ENCODE data around the gene EIF2B1.

The EIF2B1 gene

DNA sequence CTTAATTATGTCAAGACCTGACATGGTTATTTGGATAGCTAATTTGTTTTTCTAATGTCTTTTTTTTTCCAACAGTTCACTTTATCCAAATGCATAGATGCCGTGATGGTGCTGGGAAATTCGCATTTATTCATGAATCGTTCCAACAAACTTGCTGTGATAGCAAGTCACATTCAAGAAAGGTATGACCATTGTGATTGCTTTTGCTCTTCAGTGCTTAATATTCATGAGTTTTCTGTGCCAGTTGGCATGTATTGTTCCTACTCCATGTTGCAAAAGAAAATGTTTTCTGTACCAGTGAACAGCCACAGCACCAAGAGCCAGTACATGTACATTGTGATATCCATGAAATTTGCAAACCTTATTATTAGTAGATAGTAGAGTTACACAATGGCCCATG is 11.9 kb upstream of the EIF2B1 start:
- Histone ChIP-seq H3K4me3 (ENCODE audit: low read depth, low read length) (no peak overlapping the region), H3K36me3 (ENCODE audit: control insufficient read depth in 2 of 2, insufficient read depth in 1 of 2, low read length in 2 of 2) (peaks cover 65 to 79% of the 10 kb centered on the region in 2 experiments), H3K4me1 (ENCODE audit: control insufficient read depth, insufficient read depth, low read length) (no peaks in the 10 kb centered on the region), H3K9me3 (ENCODE audit: control insufficient read depth, insufficient read depth, low read depth, low read length) (no peaks in the 10 kb centered on the region), H3K27ac (ENCODE audit: extremely low read depth, low read depth, low read length) (no peak overlapping the region)
- TF ChIP-seq ZNF174 (tag by site-specific recombination; IDR thresholded peaks at IDR 0.05) (no peak), SP7 (tag by site-specific recombination; IDR thresholded peaks at IDR 0.05) (no peak), ZNF324 (tag by site-specific recombination; IDR thresholded peaks at IDR 0.05) (no peak), MZF1 (tag by site-specific recombination; IDR thresholded peaks at IDR 0.05; ENCODE audit: borderline replicate concordance) (no peak), ZNF19 (tag by site-specific recombination; IDR thresholded peaks at IDR 0.05; ENCODE audit: low read depth) (no peak), TCF7L2 (IDR thresholded peaks at IDR 0.05; ENCODE audit: borderline replicate concordance, low read depth, low read length) (no peak), ZNF48 (tag by site-specific recombination; IDR thresholded peaks at IDR 0.05) (no peak), ZNF302 (tag by site-specific recombination; IDR thresholded peaks at IDR 0.05; ENCODE audit: low read depth) (no peak), ZNF274 (IDR thresholded peaks at IDR 0.05; ENCODE audit: low read length) (no peak), ZNF274 (tag by site-specific recombination; IDR thresholded peaks at IDR 0.05; ENCODE audit: borderline replicate concordance) (no peak), BCL11B (tag by site-specific recombination; IDR thresholded peaks at IDR 0.05; ENCODE audit: low read depth) (no peak), ZNF624 (tag by site-specific recombination; IDR thresholded peaks at IDR 0.05) (no peak), ZNF121 (tag by site-specific recombination; IDR thresholded peaks at IDR 0.05) (no peak)
- TF ChIP-seq, protein P1, sequence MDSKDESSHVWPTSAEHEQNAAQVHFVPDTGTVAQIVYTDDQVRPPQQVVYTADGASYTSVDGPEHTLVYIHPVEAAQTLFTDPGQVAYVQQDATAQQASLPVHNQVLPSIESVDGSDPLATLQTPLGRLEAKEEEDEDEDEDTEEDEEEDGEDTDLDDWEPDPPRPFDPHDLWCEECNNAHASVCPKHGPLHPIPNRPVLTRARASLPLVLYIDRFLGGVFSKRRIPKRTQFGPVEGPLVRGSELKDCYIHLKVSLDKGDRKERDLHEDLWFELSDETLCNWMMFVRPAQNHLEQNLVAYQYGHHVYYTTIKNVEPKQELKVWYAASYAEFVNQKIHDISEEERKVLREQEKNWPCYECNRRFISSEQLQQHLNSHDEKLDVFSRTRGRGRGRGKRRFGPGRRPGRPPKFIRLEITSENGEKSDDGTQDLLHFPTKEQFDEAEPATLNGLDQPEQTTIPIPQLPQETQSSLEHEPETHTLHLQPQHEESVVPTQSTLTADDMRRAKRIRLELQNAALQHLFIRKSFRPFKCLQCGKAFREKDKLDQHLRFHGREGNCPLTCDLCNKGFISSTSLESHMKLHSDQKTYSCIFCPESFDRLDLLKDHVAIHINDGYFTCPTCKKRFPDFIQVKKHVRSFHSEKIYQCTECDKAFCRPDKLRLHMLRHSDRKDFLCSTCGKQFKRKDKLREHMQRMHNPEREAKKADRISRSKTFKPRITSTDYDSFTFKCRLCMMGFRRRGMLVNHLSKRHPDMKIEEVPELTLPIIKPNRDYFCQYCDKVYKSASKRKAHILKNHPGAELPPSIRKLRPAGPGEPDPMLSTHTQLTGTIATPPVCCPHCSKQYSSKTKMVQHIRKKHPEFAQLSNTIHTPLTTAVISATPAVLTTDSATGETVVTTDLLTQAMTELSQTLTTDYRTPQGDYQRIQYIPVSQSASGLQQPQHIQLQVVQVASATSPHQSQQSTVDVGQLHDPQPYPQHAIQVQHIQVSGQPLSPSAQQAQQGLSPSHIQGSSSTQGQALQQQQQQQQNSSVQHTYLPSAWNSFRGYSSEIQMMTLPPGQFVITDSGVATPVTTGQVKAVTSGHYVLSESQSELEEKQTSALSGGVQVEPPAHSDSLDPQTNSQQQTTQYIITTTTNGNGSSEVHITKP (tag by site-specific recombination; IDR thresholded peaks at IDR 0.05) = no peak
- TF ChIP-seq, protein P2, sequence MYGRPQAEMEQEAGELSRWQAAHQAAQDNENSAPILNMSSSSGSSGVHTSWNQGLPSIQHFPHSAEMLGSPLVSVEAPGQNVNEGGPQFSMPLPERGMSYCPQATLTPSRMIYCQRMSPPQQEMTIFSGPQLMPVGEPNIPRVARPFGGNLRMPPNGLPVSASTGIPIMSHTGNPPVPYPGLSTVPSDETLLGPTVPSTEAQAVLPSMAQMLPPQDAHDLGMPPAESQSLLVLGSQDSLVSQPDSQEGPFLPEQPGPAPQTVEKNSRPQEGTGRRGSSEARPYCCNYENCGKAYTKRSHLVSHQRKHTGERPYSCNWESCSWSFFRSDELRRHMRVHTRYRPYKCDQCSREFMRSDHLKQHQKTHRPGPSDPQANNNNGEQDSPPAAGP (tag by site-specific recombination; IDR thresholded peaks at IDR 0.05) = no peak
- TF ChIP-seq, protein P3, sequence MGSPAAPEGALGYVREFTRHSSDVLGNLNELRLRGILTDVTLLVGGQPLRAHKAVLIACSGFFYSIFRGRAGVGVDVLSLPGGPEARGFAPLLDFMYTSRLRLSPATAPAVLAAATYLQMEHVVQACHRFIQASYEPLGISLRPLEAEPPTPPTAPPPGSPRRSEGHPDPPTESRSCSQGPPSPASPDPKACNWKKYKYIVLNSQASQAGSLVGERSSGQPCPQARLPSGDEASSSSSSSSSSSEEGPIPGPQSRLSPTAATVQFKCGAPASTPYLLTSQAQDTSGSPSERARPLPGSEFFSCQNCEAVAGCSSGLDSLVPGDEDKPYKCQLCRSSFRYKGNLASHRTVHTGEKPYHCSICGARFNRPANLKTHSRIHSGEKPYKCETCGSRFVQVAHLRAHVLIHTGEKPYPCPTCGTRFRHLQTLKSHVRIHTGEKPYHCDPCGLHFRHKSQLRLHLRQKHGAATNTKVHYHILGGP (tag by site-specific recombination; IDR thresholded peaks at IDR 0.05) = no peak
- TF ChIP-seq, protein P4, sequence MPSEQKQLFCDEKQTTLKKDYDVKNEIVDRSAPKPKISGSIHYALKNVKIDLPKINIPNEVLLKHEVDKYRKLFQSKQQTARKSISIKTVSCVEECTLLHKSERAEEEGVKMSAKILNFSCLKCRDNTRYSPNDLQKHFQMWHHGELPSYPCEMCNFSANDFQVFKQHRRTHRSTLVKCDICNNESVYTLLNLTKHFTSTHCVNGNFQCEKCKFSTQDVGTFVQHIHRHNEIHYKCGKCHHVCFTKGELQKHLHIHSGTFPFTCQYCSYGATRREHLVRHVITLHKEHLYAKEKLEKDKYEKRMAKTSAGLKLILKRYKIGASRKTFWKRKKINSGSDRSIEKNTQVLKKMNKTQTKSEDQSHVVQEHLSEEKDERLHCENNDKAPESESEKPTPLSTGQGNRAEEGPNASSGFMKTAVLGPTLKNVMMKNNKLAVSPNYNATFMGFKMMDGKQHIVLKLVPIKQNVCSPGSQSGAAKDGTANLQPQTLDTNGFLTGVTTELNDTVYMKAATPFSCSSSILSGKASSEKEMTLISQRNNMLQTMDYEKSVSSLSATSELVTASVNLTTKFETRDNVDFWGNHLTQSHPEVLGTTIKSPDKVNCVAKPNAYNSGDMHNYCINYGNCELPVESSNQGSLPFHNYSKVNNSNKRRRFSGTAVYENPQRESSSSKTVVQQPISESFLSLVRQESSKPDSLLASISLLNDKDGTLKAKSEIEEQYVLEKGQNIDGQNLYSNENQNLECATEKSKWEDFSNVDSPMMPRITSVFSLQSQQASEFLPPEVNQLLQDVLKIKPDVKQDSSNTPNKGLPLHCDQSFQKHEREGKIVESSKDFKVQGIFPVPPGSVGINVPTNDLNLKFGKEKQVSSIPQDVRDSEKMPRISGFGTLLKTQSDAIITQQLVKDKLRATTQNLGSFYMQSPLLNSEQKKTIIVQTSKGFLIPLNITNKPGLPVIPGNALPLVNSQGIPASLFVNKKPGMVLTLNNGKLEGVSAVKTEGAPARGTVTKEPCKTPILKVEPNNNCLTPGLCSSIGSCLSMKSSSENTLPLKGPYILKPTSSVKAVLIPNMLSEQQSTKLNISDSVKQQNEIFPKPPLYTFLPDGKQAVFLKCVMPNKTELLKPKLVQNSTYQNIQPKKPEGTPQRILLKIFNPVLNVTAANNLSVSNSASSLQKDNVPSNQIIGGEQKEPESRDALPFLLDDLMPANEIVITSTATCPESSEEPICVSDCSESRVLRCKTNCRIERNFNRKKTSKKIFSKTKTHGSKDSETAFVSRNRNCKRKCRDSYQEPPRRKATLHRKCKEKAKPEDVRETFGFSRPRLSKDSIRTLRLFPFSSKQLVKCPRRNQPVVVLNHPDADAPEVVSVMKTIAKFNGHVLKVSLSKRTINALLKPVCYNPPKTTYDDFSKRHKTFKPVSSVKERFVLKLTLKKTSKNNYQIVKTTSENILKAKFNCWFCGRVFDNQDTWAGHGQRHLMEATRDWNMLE (tag by site-specific recombination; conservative IDR thresholded peaks at IDR 0.05; ENCODE audit: low read depth) = no peak
- TF ChIP-seq, protein P5, sequence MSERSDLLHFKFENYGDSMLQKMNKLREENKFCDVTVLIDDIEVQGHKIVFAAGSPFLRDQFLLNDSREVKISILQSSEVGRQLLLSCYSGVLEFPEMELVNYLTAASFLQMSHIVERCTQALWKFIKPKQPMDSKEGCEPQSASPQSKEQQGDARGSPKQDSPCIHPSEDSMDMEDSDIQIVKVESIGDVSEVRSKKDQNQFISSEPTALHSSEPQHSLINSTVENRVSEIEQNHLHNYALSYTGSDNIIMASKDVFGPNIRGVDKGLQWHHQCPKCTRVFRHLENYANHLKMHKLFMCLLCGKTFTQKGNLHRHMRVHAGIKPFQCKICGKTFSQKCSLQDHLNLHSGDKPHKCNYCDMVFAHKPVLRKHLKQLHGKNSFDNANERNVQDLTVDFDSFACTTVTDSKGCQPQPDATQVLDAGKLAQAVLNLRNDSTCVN (tag by site-specific recombination; optimal IDR thresholded peaks at IDR 0.05) = no peak
- TF ChIP-seq, protein P6, sequence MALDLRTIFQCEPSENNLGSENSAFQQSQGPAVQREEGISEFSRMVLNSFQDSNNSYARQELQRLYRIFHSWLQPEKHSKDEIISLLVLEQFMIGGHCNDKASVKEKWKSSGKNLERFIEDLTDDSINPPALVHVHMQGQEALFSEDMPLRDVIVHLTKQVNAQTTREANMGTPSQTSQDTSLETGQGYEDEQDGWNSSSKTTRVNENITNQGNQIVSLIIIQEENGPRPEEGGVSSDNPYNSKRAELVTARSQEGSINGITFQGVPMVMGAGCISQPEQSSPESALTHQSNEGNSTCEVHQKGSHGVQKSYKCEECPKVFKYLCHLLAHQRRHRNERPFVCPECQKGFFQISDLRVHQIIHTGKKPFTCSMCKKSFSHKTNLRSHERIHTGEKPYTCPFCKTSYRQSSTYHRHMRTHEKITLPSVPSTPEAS (tag by site-specific recombination; IDR thresholded peaks at IDR 0.05) = no peak
- TF ChIP-seq, protein P7, sequence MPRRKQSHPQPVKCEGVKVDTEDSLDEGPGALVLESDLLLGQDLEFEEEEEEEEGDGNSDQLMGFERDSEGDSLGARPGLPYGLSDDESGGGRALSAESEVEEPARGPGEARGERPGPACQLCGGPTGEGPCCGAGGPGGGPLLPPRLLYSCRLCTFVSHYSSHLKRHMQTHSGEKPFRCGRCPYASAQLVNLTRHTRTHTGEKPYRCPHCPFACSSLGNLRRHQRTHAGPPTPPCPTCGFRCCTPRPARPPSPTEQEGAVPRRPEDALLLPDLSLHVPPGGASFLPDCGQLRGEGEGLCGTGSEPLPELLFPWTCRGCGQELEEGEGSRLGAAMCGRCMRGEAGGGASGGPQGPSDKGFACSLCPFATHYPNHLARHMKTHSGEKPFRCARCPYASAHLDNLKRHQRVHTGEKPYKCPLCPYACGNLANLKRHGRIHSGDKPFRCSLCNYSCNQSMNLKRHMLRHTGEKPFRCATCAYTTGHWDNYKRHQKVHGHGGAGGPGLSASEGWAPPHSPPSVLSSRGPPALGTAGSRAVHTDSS (tag by site-specific recombination; IDR thresholded peaks at IDR 0.05) = no peak
- POLR2A ChIA-PET = interaction anchor here (0.7 kb wide), 1 partner anchor 61 kb away, joined by 3 read pairs; the partner anchor contains the start of gene TMED2
- CTCF ChIA-PET = no interaction called here
